Dermis microvascular lymphatic vessel endothelial cell (primary cell): ENCODE data around the gene NR1H2. TPM values are rescaled to one million over a fixed set of nuclear protein-coding genes. Genes with fewer than 3 reads are reported as not detected.
"Not testable (repeated sequence)": the region's sequence is repeated elsewhere in the genome, so short reads cannot be mapped to it uniquely, and the experiment has no call there.

ENCODE experiments used
- DNase-seq, 2 donors: peaks; one replicate each; pipeline versions ENCODE4 v3.0.0 to v3.0.0-alpha.2; 2010; ENCODE audit warnings: low read depth in 2 of 2
- total RNA-seq: library from RNA; depleted of rRNA; stranded (reverse); fragments of >200 nt; gene quantifications from 2 replicates; pipeline ENCODE4 v1.2.1, GENCODE V29; 2014

Gene NR1H2
- total RNA-seq, 1 donor from 2014 or later: 37.7 TPM

GRCh38 chr19:50344661-50345318, 31.5 kb upstream of the NR1H2 start:
- DNase-seq: no peak

DNA sequence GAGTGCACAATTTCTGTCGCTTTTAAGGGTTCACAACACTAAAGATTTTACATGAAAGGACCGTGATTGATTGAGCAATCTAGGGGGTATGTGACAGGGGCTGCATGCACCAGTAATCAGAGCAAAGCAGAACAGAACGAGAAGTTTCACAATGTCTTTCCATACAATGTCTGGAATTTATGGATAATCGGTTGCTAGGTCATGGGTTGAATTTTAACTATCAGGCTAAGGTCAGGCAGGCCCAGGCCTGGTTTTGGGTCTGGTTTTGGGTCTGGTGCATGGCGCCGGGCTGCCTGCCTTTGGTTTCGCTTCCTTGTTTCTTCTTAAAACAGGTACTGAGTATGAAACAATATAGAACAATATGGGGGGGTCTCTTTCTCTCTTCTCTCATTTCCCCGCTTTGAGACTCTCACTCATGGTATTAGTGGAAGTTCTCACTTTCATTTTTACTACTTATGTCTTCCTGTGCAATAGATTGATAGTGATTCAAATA, 29.1 kb upstream of the NR1H2 start:
- not testable (repeated sequence) for DNase-seq

- peak in 1 of 2 donors; percentile 76 for DNase-seq
Observed at GRCh38 chr19:50349277-50350057, 26.8 kb upstream of the NR1H2 start.

DNA sequence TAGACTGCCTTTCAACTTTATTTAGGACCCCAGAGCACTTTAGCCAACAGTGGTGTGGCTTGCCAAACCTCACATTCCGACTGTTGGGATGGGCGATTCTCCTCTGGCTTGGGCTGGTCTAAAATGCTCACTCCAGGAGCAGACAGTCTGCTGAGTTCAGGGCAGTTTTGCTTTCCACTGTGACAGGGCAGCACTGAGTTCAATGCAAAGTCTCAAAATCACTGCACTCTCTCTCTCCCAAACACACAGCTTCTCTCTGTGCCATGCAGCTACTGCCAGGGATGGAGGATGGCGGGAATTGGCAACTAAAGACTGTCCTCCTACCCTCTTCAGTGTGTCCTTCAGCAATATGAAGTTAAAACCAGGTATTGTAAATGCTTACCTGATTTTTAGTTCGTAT, 24.0 kb upstream of the NR1H2 start:
- no peak for DNase-seq

- not testable (repeated sequence) for DNase-seq
Observed at GRCh38 chr19:50353487-50353880, 22.8 kb upstream of the NR1H2 start.

DNA sequence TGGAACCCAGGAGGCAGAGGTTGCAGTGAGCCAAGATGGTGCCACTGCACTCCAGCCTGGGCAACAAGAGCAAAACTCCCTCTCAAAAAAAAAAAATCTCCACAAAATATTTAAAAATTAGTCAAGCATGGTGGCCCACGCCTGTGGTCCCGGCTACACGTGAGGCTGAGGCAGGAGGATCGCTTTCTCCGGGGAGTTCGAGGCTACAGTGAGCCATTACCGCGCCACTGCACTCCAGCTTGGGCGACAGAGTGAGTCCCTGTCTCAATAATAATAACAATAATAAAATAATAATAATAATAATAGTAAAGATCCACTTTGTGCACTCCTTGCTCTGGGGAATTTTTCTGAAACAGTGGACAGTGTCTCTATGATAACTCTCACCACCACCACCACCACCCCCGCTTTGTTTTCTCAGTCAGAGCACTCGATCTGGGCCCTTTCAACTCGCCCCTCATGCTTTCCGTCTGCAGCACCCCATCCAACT, 19.5 kb upstream of the NR1H2 start:
- DNase-seq: no peak

- DNase-seq: peak in 1 of 2 donors; percentile 63
Observed at GRCh38 chr19:50357178-50358100, 18.8 kb upstream of the NR1H2 start.

DNA sequence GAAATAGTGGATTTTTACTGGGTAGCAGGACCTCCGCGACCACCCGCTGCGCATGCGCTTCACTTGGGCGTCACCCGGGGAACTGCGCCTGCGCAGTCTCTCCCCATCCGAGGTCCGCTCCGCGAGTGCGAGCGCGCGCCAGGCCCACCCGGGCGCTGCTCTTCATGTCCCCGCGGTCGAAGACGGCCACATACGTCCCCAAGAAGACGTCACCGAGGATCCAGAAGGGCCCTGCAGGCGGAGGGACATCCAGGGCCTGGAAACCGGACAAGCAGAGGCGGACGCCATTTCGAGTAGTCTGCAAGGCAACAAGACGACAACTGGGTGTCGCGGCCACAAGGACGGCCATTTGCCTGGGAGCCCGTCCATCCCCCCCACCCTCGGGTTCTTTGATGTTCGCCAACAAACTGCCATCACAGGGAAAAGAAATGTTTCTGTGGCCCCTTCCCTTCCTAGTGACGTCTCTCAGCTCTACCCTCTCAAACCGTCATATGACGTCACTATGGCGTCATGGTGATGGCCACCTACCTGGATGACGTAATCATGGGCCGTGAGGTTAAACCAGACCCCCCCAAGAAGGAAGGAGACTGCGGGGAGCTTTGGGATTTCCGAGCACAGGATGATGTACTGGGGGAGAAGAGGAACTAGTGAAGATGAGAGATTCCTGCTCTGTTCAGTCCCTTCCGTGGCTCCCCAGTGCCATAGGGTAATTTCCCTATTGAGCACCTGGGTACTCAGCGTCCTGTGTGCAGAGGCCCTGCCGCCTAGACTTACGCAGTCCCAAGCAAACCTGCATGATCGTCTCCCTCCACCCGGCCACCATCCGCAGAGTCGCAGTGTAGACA, 17.6 kb upstream of the NR1H2 start:
- peak in 1 of 2 donors; percentile 58 for DNase-seq

DNA sequence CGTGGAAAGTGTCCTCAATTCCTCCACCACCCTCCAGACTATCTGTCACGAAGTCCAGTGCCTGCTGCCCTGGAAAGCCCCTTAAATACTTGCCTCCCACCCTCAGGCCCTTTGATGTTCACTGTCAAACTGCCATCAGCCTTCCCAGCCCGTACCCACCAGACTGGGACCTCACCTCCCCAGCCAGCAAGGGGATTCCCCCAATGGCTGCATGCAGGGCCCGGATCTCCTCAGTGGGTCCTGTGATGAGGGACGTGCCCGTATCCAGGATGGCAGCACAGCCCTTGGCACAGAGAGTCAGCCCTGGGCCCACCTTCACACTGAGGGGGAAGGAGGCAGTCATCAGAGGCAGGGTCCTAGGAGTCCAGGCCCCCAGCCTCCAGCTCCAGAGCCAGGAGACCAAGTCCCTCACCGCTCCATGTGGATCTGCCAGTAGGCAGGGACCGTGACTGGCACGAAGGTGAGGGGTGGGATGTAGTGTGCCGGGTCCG, 16.9 kb upstream of the NR1H2 start:
- DNase-seq: no peak

GRCh38 chr19:50361290-50362029, 14.8 kb upstream of the NR1H2 start:
- no peak for DNase-seq

DNA sequence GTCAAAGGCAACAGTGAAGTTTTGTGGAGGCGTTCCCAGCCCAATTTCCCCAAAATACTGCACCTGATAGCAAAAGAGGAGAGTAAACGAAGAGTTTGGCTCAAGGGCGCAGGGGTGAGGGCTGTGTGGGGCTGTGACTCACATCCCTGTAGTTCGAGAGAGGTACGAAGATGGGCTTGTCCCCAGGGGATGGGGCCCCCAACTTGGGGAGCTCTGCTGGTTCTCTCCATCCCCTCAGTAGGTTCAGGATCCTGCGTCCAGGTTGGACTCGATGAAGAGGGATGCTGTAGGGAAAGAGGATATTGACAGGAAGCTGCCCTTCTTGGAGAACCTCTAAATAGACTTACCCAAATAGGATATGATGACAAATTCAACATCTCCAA, 14.2 kb upstream of the NR1H2 start:
- DNase-seq: no peak

- no peak for DNase-seq
Observed at GRCh38 chr19:50362656-50363424, 13.4 kb upstream of the NR1H2 start.

- no peak for DNase-seq
Observed at GRCh38 chr19:50365434-50366306, 10.6 kb upstream of the NR1H2 start, which contains the start of gene NAPSA. NAPSA (minus strand) TSS chr19:50365639; CDS start chr19:50365621, 18 bp downstream.

GRCh38 chr19:50368649-50369570, 7.3 kb upstream of the NR1H2 start:
- peak; percentile 74 to 76 for DNase-seq

DNA sequence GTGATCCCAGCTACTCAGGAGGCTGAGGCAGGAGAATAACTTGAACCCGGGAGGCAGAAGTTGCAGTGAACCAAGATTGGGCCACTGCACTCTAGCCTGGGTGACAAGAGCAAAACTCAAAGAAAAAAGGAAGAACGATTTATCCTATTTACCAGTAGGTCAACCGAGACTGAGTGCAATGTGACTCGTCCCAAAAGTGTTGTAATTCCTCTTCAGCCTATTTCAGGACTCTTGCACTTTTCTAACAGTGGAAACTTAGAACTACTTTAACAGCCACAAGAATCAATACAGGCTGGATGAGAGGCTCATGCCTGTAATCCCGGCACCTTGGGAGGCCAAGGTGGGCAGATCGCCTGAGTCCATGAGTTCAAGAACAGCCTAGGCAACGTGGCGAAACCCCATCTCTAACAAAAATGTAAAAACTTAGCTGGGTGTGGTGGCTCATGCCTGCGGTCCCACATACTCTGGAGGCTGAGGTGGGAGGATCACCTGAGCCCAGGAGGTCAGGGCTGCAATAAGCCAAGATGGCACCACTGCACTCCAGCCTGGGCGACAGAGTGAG, 4.3 kb upstream of the NR1H2 start:
- DNase-seq: no peak

DNA sequence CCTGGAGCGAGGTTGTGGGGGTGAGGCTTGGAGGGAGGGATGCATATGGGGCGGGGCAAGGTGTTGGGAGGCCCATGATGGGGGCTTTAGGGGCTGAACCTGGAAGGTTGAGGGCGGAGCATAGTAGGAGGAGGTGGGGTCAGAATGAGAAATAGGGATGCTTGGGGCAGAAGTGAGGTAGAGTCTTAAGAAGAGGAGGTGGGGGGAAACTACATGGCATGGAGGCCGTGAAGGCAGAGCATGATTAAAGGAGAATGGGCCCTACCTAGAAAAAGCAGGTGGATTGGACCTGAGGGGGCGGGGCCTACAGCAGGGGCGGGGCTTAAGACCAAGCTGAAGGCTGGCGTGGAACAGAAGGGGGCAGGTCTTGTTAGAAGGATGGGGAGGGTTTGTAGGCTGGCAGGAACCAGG, 799 bp downstream of the NR1H2 start:
- peak in 1 of 2 donors; percentile 26 for DNase-seq
